ENCODE data around the gene C2orf68. TPM values are rescaled to one million over a fixed set of nuclear protein-coding genes. Genes with fewer than 3 reads are reported as not detected.

Gene C2orf68
- polyA plus RNA-seq, 1 of the 3 experiments (the other 2 are of a cell fraction): 14.5 TPM

DNA sequence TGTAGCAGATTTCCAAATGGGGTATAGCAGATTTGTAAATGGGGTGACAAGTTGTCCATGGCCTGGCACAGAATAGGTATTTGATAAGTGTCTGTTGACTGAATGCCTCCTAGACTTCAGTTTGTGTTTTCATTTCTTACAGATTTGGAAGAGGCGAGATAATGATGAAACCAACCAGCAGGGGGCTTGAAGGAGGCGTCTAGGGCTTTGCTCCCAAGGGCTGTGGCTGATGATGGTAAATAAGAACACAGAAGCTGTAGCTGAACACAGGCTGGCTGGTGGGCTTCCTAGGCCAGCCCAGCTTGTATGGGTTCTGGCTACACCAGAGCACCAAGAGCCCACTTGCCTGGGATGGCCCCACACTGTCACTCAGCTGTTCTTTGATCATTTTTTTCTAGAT lies 36.8 kb upstream of the C2orf68 start:
- peaks cover 57 to 63% of the 10 kb centered on the region in 2 experiments for H3K36me3 ChIP-seq (replicated peaks in 1 of 2; ENCODE audit: control insufficient read depth in 1 of 2, insufficient read depth in 2 of 2, low read length in 1 of 2)
- ChIA-PET POLR2A (interaction anchor here (0.6 kb wide), 1 partner anchor 10 kb away, joined by 3 read pairs; no protein-coding TSS in a partner anchor), CTCF (interaction anchor here (0.9 to 7.5 kb wide), 16 partner anchors 8 to 165 kb away, joined by 3 to 62 read pairs (median 4); partner anchors contain the start of gene SFTPB)
- no peak overlapping the region for H3K4me2 ChIP-seq
- peaks cover 3% of the 10 kb centered on the region; the same call in 1 of the 2 replicates for H3K79me2 ChIP-seq (ENCODE audit: insufficient read depth)
- peaks cover 0 to 12% of the 10 kb centered on the region in 2 experiments; a peak in 1 of 4 replicates for H3K4me1 ChIP-seq (ENCODE audit: control insufficient read depth in 1 of 2, insufficient read depth in 2 of 2, low read depth in 1 of 2, low read length in 1 of 2)
- no peak overlapping the region for H2AFZ ChIP-seq (ENCODE audit: low read depth)
- no peak overlapping the region for H3K9ac ChIP-seq
- no peak overlapping the region for H3K4me3 ChIP-seq (ENCODE audit: low read depth in 2 of 2, low read length in 1 of 2)
- H3F3A ChIP-seq (replicated peaks; ENCODE audit: insufficient read depth): peaks cover 28% of the 10 kb centered on the region
- 65% methylated on average over 2 of the region's 2 CpGs for WGBS (ENCODE audit: low lambda C conversion rate)
- no peaks in the 10 kb centered on the region for H3K9me3 ChIP-seq
- DNase-seq: peak; percentile 49
- H3K27me3 ChIP-seq (ENCODE audit: insufficient read depth): no peaks in the 10 kb centered on the region
- H3K9me2 ChIP-seq: no peaks in the 10 kb centered on the region
- no peak for TF ChIP-seq EZH2phosphoT487 (IDR thresholded peaks at IDR 0.05; ENCODE audit: borderline replicate concordance, low read depth)
- TF ChIP-seq SMC3 (IDR thresholded peaks at IDR 0.05; ENCODE audit: low read depth, low read length): peak; percentile 45
- TF ChIP-seq GABPA (IDR thresholded peaks at IDR 0.05; ENCODE audit: low read depth): no peak
- TF ChIP-seq, protein P1, sequence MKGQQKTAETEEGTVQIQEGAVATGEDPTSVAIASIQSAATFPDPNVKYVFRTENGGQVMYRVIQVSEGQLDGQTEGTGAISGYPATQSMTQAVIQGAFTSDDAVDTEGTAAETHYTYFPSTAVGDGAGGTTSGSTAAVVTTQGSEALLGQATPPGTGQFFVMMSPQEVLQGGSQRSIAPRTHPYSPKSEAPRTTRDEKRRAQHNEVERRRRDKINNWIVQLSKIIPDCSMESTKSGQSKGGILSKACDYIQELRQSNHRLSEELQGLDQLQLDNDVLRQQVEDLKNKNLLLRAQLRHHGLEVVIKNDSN (IDR thresholded peaks at IDR 0.05; ENCODE audit: borderline replicate concordance, low read depth): no peak
- TF ChIP-seq RAD21 (IDR thresholded peaks at IDR 0.05; ENCODE audit: low read length): peak; percentile 36
- no peak for TF ChIP-seq TEAD4 (IDR thresholded peaks at IDR 0.05; ENCODE audit: borderline replicate concordance, insufficient read depth)
- TF ChIP-seq, protein P2, sequence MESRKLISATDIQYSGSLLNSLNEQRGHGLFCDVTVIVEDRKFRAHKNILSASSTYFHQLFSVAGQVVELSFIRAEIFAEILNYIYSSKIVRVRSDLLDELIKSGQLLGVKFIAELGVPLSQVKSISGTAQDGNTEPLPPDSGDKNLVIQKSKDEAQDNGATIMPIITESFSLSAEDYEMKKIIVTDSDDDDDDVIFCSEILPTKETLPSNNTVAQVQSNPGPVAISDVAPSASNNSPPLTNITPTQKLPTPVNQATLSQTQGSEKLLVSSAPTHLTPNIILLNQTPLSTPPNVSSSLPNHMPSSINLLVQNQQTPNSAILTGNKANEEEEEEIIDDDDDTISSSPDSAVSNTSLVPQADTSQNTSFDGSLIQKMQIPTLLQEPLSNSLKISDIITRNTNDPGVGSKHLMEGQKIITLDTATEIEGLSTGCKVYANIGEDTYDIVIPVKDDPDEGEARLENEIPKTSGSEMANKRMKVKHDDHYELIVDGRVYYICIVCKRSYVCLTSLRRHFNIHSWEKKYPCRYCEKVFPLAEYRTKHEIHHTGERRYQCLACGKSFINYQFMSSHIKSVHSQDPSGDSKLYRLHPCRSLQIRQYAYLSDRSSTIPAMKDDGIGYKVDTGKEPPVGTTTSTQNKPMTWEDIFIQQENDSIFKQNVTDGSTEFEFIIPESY (IDR thresholded peaks at IDR 0.05; ENCODE audit: borderline replicate concordance, low read depth): no peak
- no peak for TF ChIP-seq FOXM1 (IDR thresholded peaks at IDR 0.05; ENCODE audit: low read depth)
- TF ChIP-seq, protein P3, sequence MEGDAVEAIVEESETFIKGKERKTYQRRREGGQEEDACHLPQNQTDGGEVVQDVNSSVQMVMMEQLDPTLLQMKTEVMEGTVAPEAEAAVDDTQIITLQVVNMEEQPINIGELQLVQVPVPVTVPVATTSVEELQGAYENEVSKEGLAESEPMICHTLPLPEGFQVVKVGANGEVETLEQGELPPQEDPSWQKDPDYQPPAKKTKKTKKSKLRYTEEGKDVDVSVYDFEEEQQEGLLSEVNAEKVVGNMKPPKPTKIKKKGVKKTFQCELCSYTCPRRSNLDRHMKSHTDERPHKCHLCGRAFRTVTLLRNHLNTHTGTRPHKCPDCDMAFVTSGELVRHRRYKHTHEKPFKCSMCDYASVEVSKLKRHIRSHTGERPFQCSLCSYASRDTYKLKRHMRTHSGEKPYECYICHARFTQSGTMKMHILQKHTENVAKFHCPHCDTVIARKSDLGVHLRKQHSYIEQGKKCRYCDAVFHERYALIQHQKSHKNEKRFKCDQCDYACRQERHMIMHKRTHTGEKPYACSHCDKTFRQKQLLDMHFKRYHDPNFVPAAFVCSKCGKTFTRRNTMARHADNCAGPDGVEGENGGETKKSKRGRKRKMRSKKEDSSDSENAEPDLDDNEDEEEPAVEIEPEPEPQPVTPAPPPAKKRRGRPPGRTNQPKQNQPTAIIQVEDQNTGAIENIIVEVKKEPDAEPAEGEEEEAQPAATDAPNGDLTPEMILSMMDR (IDR thresholded peaks at IDR 0.05): peak; percentile 66
- H3K27ac ChIP-seq (ENCODE audit: low read depth in 2 of 2, low read length in 1 of 2): peak overlapping the region in 1 of 2 experiments; percentile 54; a peak in 2 of 4 replicates
- H4K20me1 ChIP-seq (ENCODE audit: insufficient read depth): no peaks in the 10 kb centered on the region

DNA sequence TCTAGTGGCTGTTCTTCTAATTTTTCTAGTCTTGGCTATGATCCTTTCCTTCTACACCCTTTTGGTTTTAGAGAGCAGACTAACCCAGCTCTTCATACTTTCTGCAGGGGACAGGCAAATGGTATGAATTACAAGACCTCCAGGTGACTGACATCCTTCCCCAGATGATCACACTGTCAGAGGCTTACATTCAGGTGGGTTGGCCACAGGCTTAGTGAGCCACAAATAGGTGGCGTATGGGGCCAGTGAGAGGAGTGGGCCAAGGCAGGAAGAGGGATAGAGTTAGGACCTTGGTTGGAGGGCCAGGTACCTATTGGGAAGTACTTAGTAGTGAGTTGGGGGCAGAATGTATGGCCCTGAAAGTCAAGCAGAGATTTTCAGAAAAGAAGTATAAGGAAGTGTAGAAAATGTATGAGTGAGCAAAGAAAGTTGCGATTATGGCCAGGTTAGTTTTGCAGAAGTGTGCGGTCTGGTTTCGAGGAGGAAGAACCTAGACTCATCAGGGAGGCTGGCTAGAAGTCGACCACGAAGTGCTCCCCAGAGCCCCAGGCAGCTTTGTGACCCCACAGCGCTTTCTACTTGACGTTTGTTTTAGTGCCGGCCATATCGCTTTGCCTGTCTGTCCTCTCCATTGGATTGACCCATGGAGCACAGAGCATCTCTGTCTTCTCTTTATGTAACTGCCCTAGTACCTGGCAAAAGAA lies 36.1 kb upstream of the C2orf68 start:
- no peak overlapping the region for H2AFZ ChIP-seq (ENCODE audit: low read depth)
- H3K27me3 ChIP-seq (ENCODE audit: insufficient read depth): no peaks in the 10 kb centered on the region
- H3K4me1 ChIP-seq (ENCODE audit: control insufficient read depth in 1 of 2, insufficient read depth in 2 of 2, low read depth in 1 of 2, low read length in 1 of 2): peaks cover 0 to 12% of the 10 kb centered on the region in 2 experiments; a peak in 1 of 4 replicates
- H3K36me3 ChIP-seq (replicated peaks in 1 of 2; ENCODE audit: control insufficient read depth in 1 of 2, insufficient read depth in 2 of 2, low read length in 1 of 2): peaks cover 57 to 70% of the 10 kb centered on the region in 2 experiments
- ChIA-PET CTCF (interaction anchor here (0.6 to 7.5 kb wide), 14 partner anchors 8 to 254 kb away, joined by 3 to 62 read pairs (median 4); partner anchors contain the start of gene SFTPB), POLR2A (interaction anchor here (0.6 kb wide), 1 partner anchor 9 kb away, joined by 3 read pairs; no protein-coding TSS in a partner anchor)
- no peaks in the 10 kb centered on the region for H3K9me3 ChIP-seq
- H4K20me1 ChIP-seq (ENCODE audit: insufficient read depth): no peaks in the 10 kb centered on the region
- no peak overlapping the region for H3K9ac ChIP-seq
- H3F3A ChIP-seq (replicated peaks; ENCODE audit: insufficient read depth): peaks cover 28% of the 10 kb centered on the region
- no peak for TF ChIP-seq JUND (IDR thresholded peaks at IDR 0.05)
- TF ChIP-seq, protein P2 (IDR thresholded peaks at IDR 0.05; ENCODE audit: borderline replicate concordance, low read depth): no peak
- TF ChIP-seq RFX5 (IDR thresholded peaks at IDR 0.05; ENCODE audit: low read length): no peak
- TF ChIP-seq, protein P4, sequence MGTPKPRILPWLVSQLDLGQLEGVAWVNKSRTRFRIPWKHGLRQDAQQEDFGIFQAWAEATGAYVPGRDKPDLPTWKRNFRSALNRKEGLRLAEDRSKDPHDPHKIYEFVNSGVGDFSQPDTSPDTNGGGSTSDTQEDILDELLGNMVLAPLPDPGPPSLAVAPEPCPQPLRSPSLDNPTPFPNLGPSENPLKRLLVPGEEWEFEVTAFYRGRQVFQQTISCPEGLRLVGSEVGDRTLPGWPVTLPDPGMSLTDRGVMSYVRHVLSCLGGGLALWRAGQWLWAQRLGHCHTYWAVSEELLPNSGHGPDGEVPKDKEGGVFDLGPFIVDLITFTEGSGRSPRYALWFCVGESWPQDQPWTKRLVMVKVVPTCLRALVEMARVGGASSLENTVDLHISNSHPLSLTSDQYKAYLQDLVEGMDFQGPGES (IDR thresholded peaks at IDR 0.05; ENCODE audit: low read depth, low read length): no peak
- no peak for TF ChIP-seq POLR2AphosphoS5 (IDR thresholded peaks at IDR 0.05; ENCODE audit: low read depth, low read length)
- TF ChIP-seq ELF1 (IDR thresholded peaks at IDR 0.05): no peak
- TF ChIP-seq MEF2A (IDR thresholded peaks at IDR 0.05; ENCODE audit: borderline replicate concordance, low read depth): no peak
- TF ChIP-seq CHD2 (IDR thresholded peaks at IDR 0.05; ENCODE audit: low read length, partially characterized antibody): no peak
- no peak for TF ChIP-seq TEAD4 (IDR thresholded peaks at IDR 0.05; ENCODE audit: borderline replicate concordance, insufficient read depth)
- peaks cover 3% of the 10 kb centered on the region; the same call in 1 of the 2 replicates for H3K79me2 ChIP-seq (ENCODE audit: insufficient read depth)
- H3K9me2 ChIP-seq: no peaks in the 10 kb centered on the region
- DNase-seq: no peak
- peak overlapping the region in 1 of 2 experiments; percentile 54; a peak in 1 of 4 replicates for H3K27ac ChIP-seq (ENCODE audit: low read depth in 2 of 2, low read length in 1 of 2)
- H3K4me2 ChIP-seq: no peak overlapping the region
- 95% methylated on average over 10 of the region's 10 CpGs for WGBS (ENCODE audit: low lambda C conversion rate)
- H3K4me3 ChIP-seq (ENCODE audit: low read depth in 2 of 2, low read length in 1 of 2): no peak overlapping the region
